LNCaP clone FGC (cell line): ENCODE measurements around the gene CEMIP2.
A peak's percentile ranks its signal among the peaks of the same experiment; 100 is the strongest.

ENCODE experiments used
- DNase-seq: peaks from one replicate; pipeline ENCODE4 v3.0.0-alpha.2; 2011; ENCODE audit warnings: low read depth
- H3K4me3 ChIP-seq: 2 replicates; pipeline ENCODE4 v1.5.1; 2011; ENCODE audit warnings: mild to moderate bottlenecking, low read depth, low read length, control low read depth
- CTCF ChIP-seq: IDR thresholded peaks from 2 replicates; pipeline ENCODE4 v1.5.1; 2012; ENCODE audit warnings: mild to moderate bottlenecking; ENCODE audit not compliant: control insufficient read depth, insufficient read depth; ENCODE audit errors: extremely low read depth

Gene CEMIP2

GRCh38 chr9:71681708-71682272 is 86.5 kb downstream of the CEMIP2 start:
- no peak overlapping the region for H3K4me3 ChIP-seq
- peak; percentile 69 for DNase-seq
- TF ChIP-seq CTCF, result no peak

GRCh38 chr9:71681104-71681707 is 87.1 kb downstream of the CEMIP2 start:
- DNase-seq, result no peak
- TF ChIP-seq CTCF, result no peak
- H3K4me3 ChIP-seq, result no peak overlapping the region

- no peak for TF ChIP-seq CTCF
- DNase-seq, result no peak
- H3K4me3 ChIP-seq, result no peak overlapping the region
Observed at GRCh38 chr9:71680189-71680980, 87.9 kb downstream of the CEMIP2 start.

- no peak for TF ChIP-seq CTCF
- no peak for DNase-seq
- H3K4me3 ChIP-seq, result no peak overlapping the region
Observed at GRCh38 chr9:71678999-71679398, 89.3 kb downstream of the CEMIP2 start.

- H3K4me3 ChIP-seq, result no peak overlapping the region
- DNase-seq, result no peak
Observed at GRCh38 chr9:71677209-71677608, 91.1 kb downstream of the CEMIP2 start.

GRCh38 chr9:71676460-71676859 is 91.9 kb downstream of the CEMIP2 start:
- no peak for DNase-seq
- H3K4me3 ChIP-seq, result no peak overlapping the region

More at GRCh38 chr9:71677209-71677608, 91.1 kb downstream of the CEMIP2 start:
- no peak for TF ChIP-seq CTCF

More at GRCh38 chr9:71676460-71676859, 91.9 kb downstream of the CEMIP2 start:
- no peak for TF ChIP-seq CTCF
